ENCODE measurements around the gene LRP10.

GRCh38 chr14:22926316-22926715 lies 54.8 kb downstream of the LRP10 start:
- TF ChIP-seq EZH2 (IDR thresholded peaks at IDR 0.05; ENCODE audit: insufficient read depth, poor library complexity, severe bottlenecking), result no peak
- TF ChIP-seq EZH2phosphoT487 (IDR thresholded peaks at IDR 0.05; ENCODE audit: insufficient read depth, low read depth), result no peak
